ENCODE data around the gene ZNF263.

- TF ChIP-seq CTCF (IDR thresholded peaks at IDR 0.05; ENCODE audit: low read depth, low read length) (peak; percentile 69), POLR2A (IDR thresholded peaks at IDR 0.05; ENCODE audit: extremely low read depth, insufficient read length) (no peak), MAX (IDR thresholded peaks at IDR 0.05; ENCODE audit: low read depth, low read length) (peak; percentile 45; the same call in 1 of the 2 replicates)
Measured at GRCh38 chr16:3266873-3267537, 16.3 kb upstream of the ZNF263 start.
